SK-N-SH treated with all-trans-retinoic acid at 6 μM for 48 hours (cell line): Measurements from ENCODE around the gene SLC13A4.

Source experiments
- ATAC-seq: fragments of 200-7000 bp; cut with Tn5 transposase; 3 replicates; pipeline ENCODE4 v1.9.1; 2020; ENCODE audit warnings: mild to moderate bottlenecking, moderate library complexity
- ARNTL ChIP-seq: fragments of 450-650 bp; formaldehyde crosslinking; IDR thresholded peaks from 2 replicates; pipeline ENCODE4 v1.5.0; 2020; ENCODE audit warnings: low read depth, mild to moderate bottlenecking, moderate library complexity, borderline replicate concordance
- BACH2 ChIP-seq: fragments of 250-450 bp; sonication (Bioruptor Pico); IDR thresholded peaks from 2 replicates; pipeline ENCODE4 v1.9.0; 2021; ENCODE audit warnings: mild to moderate bottlenecking, borderline replicate concordance
- CSDC2 ChIP-seq: fragments of 250-450 bp; sonication (Bioruptor Pico); IDR thresholded peaks from 2 replicates; pipeline ENCODE4 v1.5.0; 2020; ENCODE audit warnings: mild to moderate bottlenecking, moderate library complexity
- ESRRG ChIP-seq: fragments of 250-450 bp; sonication (Bioruptor Pico); IDR thresholded peaks from 2 replicates; pipeline ENCODE4 v1.6.1; 2021; ENCODE audit warnings: mild to moderate bottlenecking
- GLIS3 ChIP-seq: fragments of 250-450 bp; sonication (Bioruptor Pico); IDR thresholded peaks from 2 replicates; pipeline ENCODE4 v1.5.0; 2020; ENCODE audit warnings: mild to moderate bottlenecking, moderate library complexity
- ISL1 ChIP-seq: fragments of 250-450 bp; sonication (Bioruptor Pico); IDR thresholded peaks from 2 replicates; pipeline ENCODE4 v2.1.2; 2022; ENCODE audit warnings: mild to moderate bottlenecking, moderate library complexity
- OSR1 ChIP-seq: fragments of 250-450 bp; sonication (Bioruptor Pico); IDR thresholded peaks from 2 replicates; pipeline ENCODE4 v1.8.0; 2022; ENCODE audit warnings: moderate library complexity, mild to moderate bottlenecking, inconsistent platforms
- PATZ1 ChIP-seq: fragments of 250-450 bp; sonication (Bioruptor Pico); IDR thresholded peaks from 2 replicates; pipeline ENCODE4 v1.8.0; 2020; ENCODE audit warnings: mild to moderate bottlenecking, moderate library complexity, borderline replicate concordance
- PPARA ChIP-seq: fragments of 250-450 bp; sonication (Bioruptor Pico); IDR thresholded peaks from 2 replicates; pipeline ENCODE4 v1.5.0; 2020; ENCODE audit warnings: mild to moderate bottlenecking, borderline replicate concordance
- RARB ChIP-seq: fragments of 250-450 bp; sonication (Bioruptor Pico); IDR thresholded peaks from 2 replicates; pipeline ENCODE4 v1.8.0; 2021; ENCODE audit warnings: mild to moderate bottlenecking, moderate library complexity
- SNAI2 ChIP-seq: fragments of 250-450 bp; sonication (Bioruptor Pico); IDR thresholded peaks from 2 replicates; pipeline ENCODE4 v1.5.0; 2020; ENCODE audit warnings: mild to moderate bottlenecking, moderate library complexity
- TCF4 ChIP-seq: fragments of 250-450 bp; sonication (Bioruptor Pico); IDR thresholded peaks from 2 replicates; pipeline ENCODE4 v1.8.0; 2021; ENCODE audit warnings: mild to moderate bottlenecking, moderate library complexity, borderline replicate concordance
- TOX ChIP-seq: fragments of 250-450 bp; sonication (Bioruptor Pico); IDR thresholded peaks from 2 replicates; pipeline ENCODE4 v1.8.0; 2021; ENCODE audit warnings: mild to moderate bottlenecking, moderate library complexity, borderline replicate concordance
- TSHZ2 ChIP-seq: fragments of 250-450 bp; sonication (Bioruptor Pico); IDR thresholded peaks from 2 replicates; pipeline ENCODE4 v1.5.0; 2020; ENCODE audit warnings: mild to moderate bottlenecking, moderate library complexity
- ZC3H10 ChIP-seq: fragments of 250-450 bp; sonication (Bioruptor Pico); IDR thresholded peaks from 2 replicates; pipeline ENCODE4 v1.5.1; 2021; ENCODE audit warnings: mild to moderate bottlenecking, moderate library complexity
- ZFP3 ChIP-seq: fragments of 250-450 bp; sonication (Bioruptor Pico); IDR thresholded peaks from 2 replicates; pipeline ENCODE4 v1.5.0; 2020; ENCODE audit warnings: mild to moderate bottlenecking, moderate library complexity
- ZFP30 ChIP-seq: fragments of 450-650 bp; formaldehyde crosslinking; IDR thresholded peaks from 2 replicates; pipeline ENCODE4 v1.5.0; 2022; ENCODE audit warnings: mild to moderate bottlenecking, moderate library complexity
- ZNF565 ChIP-seq: fragments of 450-650 bp; formaldehyde crosslinking; conservative IDR thresholded peaks from 2 replicates; pipeline ENCODE4 v1.5.0; 2020; ENCODE audit warnings: low read depth, mild to moderate bottlenecking, moderate library complexity
- ZNF70 ChIP-seq: fragments of 450-650 bp; formaldehyde crosslinking; IDR thresholded peaks from 2 replicates; pipeline ENCODE4 v1.5.0; 2020; ENCODE audit warnings: mild to moderate bottlenecking, moderate library complexity
- ZNF8 ChIP-seq: fragments of 450-650 bp; formaldehyde crosslinking; IDR thresholded peaks from 2 replicates; pipeline ENCODE4 v1.5.0; 2020; ENCODE audit warnings: mild to moderate bottlenecking, moderate library complexity
- TF ChIP-seq, protein P1 (sequence below): fragments of 250-450 bp; sonication (Bioruptor Pico); IDR thresholded peaks from 2 replicates; pipeline ENCODE4 v1.8.0; 2021; ENCODE audit warnings: low read depth, mild to moderate bottlenecking, moderate library complexity, borderline replicate concordance
- TF ChIP-seq, protein P2 (sequence below): fragments of 250-450 bp; sonication (Bioruptor Pico); IDR thresholded peaks from 2 replicates; pipeline ENCODE4 v1.5.1; 2021; ENCODE audit warnings: mild to moderate bottlenecking, moderate library complexity
- TF ChIP-seq, protein P3 (sequence below): fragments of 250-450 bp; sonication (Bioruptor Pico); IDR thresholded peaks from 2 replicates; pipeline ENCODE4 v1.5.1; 2020; ENCODE audit warnings: low read depth, mild to moderate bottlenecking, moderate library complexity

Gene SLC13A4

DNA sequence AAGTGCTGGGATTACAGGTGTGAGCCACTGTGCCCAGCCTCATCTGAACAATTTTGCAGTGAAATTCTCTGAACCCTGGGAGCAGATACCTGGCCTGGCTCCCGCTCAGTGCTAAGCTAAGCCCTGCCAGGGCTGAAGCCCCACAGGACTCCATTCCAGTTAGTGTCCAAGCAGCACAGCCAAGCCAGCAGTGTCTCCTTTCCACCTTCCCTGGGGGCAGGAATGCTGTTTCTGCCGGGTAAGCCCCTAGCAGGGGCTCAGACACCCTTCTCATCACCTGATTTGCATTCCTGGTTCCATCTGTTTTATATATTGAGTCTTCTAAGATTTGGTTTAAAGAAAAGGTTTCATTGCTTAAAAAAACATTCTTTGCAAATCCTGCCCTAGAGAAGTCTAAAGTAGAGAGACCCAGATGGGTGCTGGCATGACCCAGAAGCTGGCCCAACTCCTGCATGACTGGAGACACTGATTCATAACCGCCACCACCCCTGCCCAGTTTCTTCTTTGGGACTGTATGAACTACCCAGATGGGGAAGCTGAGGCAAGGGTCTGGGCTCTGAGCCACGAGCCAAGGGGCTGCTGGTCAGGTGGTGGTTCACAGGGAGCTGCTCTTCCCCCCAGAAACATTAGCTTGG lies 14.0 kb downstream of the SLC13A4 start:
- TF ChIP-seq TOX (no peak), GLIS3 (no peak), ARNTL (CRISPR knock-in tag) (no peak), ESRRG (no peak), ZFP30 (CRISPR knock-in tag) (no peak), SNAI2 (no peak), ZNF70 (CRISPR knock-in tag) (no peak), CSDC2 (CRISPR knock-in tag) (no peak)
- TF ChIP-seq, protein P1, sequence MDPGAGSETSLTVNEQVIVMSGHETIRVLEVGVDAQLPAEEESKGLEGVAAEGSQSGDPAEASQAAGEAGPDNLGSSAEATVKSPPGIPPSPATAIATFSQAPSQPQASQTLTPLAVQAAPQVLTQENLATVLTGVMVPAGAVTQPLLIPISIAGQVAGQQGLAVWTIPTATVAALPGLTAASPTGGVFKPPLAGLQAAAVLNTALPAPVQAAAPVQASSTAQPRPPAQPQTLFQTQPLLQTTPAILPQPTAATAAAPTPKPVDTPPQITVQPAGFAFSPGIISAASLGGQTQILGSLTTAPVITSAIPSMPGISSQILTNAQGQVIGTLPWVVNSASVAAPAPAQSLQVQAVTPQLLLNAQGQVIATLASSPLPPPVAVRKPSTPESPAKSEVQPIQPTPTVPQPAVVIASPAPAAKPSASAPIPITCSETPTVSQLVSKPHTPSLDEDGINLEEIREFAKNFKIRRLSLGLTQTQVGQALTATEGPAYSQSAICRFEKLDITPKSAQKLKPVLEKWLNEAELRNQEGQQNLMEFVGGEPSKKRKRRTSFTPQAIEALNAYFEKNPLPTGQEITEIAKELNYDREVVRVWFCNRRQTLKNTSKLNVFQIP (CRISPR knock-in tag) = no peak
- peak; percentile 9 for ATAC-seq

DNA sequence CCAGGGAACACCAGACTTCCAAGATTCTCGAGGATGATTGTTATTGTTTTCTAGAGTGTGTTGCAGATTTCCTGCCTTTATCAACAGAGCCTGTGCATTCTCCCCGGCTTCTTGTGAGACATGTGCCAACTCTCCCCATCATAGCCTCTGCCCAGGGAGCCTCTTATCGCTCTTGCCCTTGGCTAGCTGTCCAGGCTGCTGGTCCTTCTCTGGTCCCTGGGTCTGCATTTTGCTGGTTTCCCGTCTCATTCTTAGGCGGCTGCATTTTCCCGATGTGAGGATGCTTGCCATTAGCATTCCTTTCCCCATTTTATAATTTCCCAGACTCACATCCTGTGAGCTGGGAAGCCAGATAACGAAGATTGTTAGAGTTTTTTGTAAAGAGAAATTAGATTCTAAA lies 15.2 kb downstream of the SLC13A4 start:
- TF ChIP-seq ZFP3 (peak; percentile 63; the same call in 1 of the 2 replicates), TSHZ2 (CRISPR knock-in tag) (peak; percentile 70), BACH2 (no peak), TOX (no peak), ZNF8 (CRISPR knock-in tag) (peak; percentile 51; the same call in 1 of the 2 replicates), SNAI2 (no peak), PPARA (no peak), ARNTL (CRISPR knock-in tag) (no peak), PATZ1 (no peak), TCF4 (CRISPR knock-in tag) (no peak), ZFP30 (CRISPR knock-in tag) (no peak), ZNF70 (CRISPR knock-in tag) (no peak), OSR1 (CRISPR knock-in tag) (no peak), ESRRG (0 out of 2 replicates have a peak, but pooled peaks have one; percentile 35), ISL1 (CRISPR knock-in tag) (peak; percentile 42; the same call in 1 of the 2 replicates), CSDC2 (CRISPR knock-in tag) (0 out of 2 replicates have a peak, but pooled peaks have one; percentile 44), ZNF565 (CRISPR knock-in tag) (no peak), RARB (CRISPR knock-in tag) (no peak), ZC3H10 (no peak), GLIS3 (no peak)
- TF ChIP-seq, protein P1 (CRISPR knock-in tag) = no peak
- TF ChIP-seq, protein P2, sequence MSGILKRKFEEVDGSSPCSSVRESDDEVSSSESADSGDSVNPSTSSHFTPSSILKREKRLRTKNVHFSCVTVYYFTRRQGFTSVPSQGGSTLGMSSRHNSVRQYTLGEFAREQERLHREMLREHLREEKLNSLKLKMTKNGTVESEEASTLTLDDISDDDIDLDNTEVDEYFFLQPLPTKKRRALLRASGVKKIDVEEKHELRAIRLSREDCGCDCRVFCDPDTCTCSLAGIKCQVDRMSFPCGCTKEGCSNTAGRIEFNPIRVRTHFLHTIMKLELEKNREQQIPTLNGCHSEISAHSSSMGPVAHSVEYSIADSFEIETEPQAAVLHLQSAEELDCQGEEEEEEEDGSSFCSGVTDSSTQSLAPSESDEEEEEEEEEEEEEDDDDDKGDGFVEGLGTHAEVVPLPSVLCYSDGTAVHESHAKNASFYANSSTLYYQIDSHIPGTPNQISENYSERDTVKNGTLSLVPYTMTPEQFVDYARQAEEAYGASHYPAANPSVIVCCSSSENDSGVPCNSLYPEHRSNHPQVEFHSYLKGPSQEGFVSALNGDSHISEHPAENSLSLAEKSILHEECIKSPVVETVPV (CRISPR knock-in tag) = no peak
- TF ChIP-seq, protein P3, sequence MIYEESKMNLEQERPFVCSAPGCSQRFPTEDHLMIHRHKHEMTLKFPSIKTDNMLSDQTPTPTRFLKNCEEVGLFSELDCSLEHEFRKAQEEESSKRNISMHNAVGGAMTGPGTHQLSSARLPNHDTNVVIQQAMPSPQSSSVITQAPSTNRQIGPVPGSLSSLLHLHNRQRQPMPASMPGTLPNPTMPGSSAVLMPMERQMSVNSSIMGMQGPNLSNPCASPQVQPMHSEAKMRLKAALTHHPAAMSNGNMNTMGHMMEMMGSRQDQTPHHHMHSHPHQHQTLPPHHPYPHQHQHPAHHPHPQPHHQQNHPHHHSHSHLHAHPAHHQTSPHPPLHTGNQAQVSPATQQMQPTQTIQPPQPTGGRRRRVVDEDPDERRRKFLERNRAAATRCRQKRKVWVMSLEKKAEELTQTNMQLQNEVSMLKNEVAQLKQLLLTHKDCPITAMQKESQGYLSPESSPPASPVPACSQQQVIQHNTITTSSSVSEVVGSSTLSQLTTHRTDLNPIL = no peak; the same call in 1 of the 2 replicates
- peak; percentile 1; the same call in 1 of the 3 replicates for ATAC-seq
